ENCODE data around the gene COL8A2. TPM values are rescaled to one million over a fixed set of nuclear protein-coding genes. Genes with fewer than 3 reads are reported as not detected.

Gene COL8A2
- total RNA-seq, 2 donors from 2014 or later: 0.18 to 0.40 TPM

DNA sequence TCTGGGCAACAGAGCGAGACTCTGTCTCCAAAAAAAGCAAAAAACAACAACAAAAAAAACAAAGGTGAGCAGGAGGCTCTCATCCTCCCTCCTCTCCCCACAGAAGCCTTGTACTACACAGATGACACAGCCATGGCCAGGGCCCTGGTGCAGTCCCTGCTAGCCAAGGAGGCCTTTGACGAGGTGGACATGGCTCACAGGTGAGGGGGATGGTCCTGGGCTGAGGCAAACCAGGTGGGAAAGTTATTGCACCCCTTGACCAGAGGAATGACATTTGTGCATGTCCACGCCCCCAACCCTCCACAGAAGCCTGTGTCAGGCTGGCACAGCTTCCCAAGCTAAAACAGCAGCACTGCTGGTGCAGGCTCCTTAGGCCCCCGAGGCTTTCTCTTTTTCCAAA, 33.9 kb downstream of the COL8A2 start:
- WGBS, 2 experiments (ENCODE audit: insufficient coverage in 1 of 2, insufficient read length in 1 of 2): 92 to 93% methylated on average over 3 to 4 of the region's 4 CpGs

DNA sequence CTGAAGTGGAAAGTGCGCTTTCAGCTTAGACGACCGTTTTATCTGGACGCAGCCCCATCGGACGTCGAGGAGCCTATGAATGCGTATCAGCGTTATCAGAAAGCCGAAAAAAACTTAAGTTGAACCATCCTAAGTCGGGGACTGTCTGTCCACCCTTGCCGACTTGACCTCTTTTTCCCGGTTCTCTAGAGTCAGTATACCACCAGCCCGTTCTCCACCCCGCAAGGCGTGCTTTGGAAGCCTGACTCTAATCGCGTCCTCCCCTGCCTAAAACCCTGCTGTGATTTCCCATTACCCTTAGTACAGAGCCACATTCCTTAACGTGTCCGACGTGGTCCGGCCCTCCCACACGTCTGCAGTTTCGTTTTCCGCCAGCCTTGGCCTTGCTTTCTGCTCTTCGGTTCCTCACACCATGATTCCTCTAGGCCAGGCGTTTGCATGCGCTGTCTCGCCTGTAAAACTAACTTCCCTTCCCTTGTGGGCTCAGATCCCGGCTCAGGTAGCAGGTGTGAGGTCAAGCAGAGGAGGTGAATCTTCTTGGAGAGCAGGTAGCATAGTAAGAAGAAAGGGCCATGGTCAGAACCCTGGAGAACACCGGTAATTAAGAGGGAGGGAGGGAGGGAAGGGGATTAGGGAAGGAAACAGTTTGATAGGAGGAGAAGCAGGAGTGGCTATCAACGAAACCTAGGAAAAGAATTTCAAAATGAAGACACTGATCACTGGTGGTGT, 35.5 kb downstream of the COL8A2 start:
- Mint-ChIP-seq H3K27ac (peak overlapping the region; percentile 92), H3K27me3 (ENCODE audit: insufficient read depth) (peaks cover 6% of the 10 kb centered on the region), H3K4me3 (peak overlapping the region; percentile 72), H3K36me3 (ENCODE audit: low read depth) (peaks cover 23% of the 10 kb centered on the region), H3K9me3 (no peaks in the 10 kb centered on the region), H3K4me1 (peaks cover 11% of the 10 kb centered on the region)
- TF ChIP-seq, protein P1, sequence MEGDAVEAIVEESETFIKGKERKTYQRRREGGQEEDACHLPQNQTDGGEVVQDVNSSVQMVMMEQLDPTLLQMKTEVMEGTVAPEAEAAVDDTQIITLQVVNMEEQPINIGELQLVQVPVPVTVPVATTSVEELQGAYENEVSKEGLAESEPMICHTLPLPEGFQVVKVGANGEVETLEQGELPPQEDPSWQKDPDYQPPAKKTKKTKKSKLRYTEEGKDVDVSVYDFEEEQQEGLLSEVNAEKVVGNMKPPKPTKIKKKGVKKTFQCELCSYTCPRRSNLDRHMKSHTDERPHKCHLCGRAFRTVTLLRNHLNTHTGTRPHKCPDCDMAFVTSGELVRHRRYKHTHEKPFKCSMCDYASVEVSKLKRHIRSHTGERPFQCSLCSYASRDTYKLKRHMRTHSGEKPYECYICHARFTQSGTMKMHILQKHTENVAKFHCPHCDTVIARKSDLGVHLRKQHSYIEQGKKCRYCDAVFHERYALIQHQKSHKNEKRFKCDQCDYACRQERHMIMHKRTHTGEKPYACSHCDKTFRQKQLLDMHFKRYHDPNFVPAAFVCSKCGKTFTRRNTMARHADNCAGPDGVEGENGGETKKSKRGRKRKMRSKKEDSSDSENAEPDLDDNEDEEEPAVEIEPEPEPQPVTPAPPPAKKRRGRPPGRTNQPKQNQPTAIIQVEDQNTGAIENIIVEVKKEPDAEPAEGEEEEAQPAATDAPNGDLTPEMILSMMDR (conservative IDR thresholded peaks at IDR 0.05): no peak
- no peaks in the 10 kb centered on the region for H3K9me3 ChIP-seq (ENCODE audit: control insufficient read depth, low read length)
- H3K9ac ChIP-seq (ENCODE audit: extremely low read depth, low read length, poor library complexity, severe bottlenecking): peak overlapping the region; percentile 76
- peak overlapping the region; percentile 90 for H3K4me3 ChIP-seq (ENCODE audit: low read length)
- H3K27ac ChIP-seq (ENCODE audit: low read depth, low read length): peak overlapping the region; percentile 67
- WGBS, 2 experiments (ENCODE audit: insufficient coverage in 1 of 2, insufficient read length in 1 of 2): 11 to 13% methylated on average over 31 to 32 of the region's 32 CpGs
- peaks cover 42% of the 10 kb centered on the region for H3K36me3 ChIP-seq (ENCODE audit: control insufficient read depth, insufficient read depth, low read length)
- peak; percentile 73 for DNase-seq
- no peaks in the 10 kb centered on the region for H3K4me1 ChIP-seq (ENCODE audit: control insufficient read depth, insufficient read depth, low read length)
- H3K27me3 ChIP-seq (ENCODE audit: control insufficient read depth, insufficient read depth, low read length, poor library complexity, severe bottlenecking): no peaks in the 10 kb centered on the region

More for the DNA sequence above, 33.9 kb downstream of the COL8A2 start:
- no peaks in the 10 kb centered on the region for H3K9me3 Mint-ChIP-seq
- no peak overlapping the region for H3K27ac Mint-ChIP-seq
- H3K4me3 Mint-ChIP-seq: peak overlapping the region; percentile 8
- no peak for DNase-seq
- no peak overlapping the region for H3K27ac ChIP-seq (ENCODE audit: low read depth, low read length)
- no peak overlapping the region for H3K9ac ChIP-seq (ENCODE audit: extremely low read depth, low read length, poor library complexity, severe bottlenecking)
- H3K9me3 ChIP-seq (ENCODE audit: control insufficient read depth, low read length): no peaks in the 10 kb centered on the region
- peaks cover 11% of the 10 kb centered on the region for H3K4me1 Mint-ChIP-seq
- no peak overlapping the region for H3K4me3 ChIP-seq (ENCODE audit: low read length)
- H3K27me3 Mint-ChIP-seq (ENCODE audit: insufficient read depth): peaks cover 2% of the 10 kb centered on the region
- peaks cover 31% of the 10 kb centered on the region for H3K36me3 Mint-ChIP-seq (ENCODE audit: low read depth)
- TF ChIP-seq, protein P1 (conservative IDR thresholded peaks at IDR 0.05): no peak
- H3K27me3 ChIP-seq (ENCODE audit: control insufficient read depth, insufficient read depth, low read length, poor library complexity, severe bottlenecking): no peaks in the 10 kb centered on the region
- H3K36me3 ChIP-seq (ENCODE audit: control insufficient read depth, insufficient read depth, low read length): peaks cover 49% of the 10 kb centered on the region
- no peaks in the 10 kb centered on the region for H3K4me1 ChIP-seq (ENCODE audit: control insufficient read depth, insufficient read depth, low read length)

DNA sequence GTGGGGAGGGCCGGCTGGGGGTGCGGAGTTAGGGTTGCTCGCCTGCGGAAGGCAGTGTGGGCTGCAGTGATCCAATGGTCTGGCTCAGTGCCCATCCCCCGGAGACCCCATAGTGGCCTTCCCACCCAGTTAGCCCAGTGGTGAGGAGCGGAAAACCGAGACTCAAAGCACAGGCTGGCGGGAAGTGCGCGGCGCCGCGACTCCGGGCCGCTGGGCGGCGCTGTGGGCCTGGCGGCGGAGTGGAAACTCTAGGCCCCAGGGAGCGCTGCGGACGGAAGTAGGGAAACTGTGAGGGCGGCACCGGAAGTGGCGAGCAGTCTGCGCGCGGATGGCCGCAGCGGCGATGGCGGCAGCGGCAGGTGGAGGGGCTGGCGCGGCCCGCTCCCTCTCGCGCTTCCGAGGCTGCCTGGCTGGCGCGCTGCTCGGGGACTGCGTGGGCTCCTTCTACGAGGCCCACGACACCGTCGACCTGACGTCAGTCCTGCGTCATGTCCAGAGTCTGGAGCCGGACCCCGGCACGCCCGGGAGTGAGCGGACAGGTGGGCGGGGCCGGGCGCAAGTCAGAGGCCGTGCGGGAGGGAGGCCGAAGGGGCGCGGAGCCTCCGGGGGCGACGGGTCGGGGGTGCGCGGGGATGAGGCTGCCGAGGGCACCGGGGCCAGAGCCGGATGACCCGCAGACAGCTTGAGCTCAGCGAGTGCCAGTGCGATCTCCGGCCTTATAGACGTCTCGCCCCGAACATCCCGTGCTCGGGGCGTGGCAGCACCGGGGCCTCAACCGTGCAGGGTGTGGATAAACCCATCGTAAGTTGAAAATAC, 36.2 kb downstream of the COL8A2 start, which contains the start of gene ADPRS:
ADPRS (plus strand) TSS at position 316 of the 816 bp plus-strand sequence; CDS start at position 329, 13 bp downstream.
- Mint-ChIP-seq H3K9me3 (no peaks in the 10 kb centered on the region), H3K36me3 (ENCODE audit: low read depth) (peaks cover 21% of the 10 kb centered on the region), H3K4me1 (peaks cover 11% of the 10 kb centered on the region), H3K27me3 (ENCODE audit: insufficient read depth) (peaks cover 6% of the 10 kb centered on the region), H3K4me3 (peak within 1 kb of the TSS; percentile 72), H3K27ac (peak within 1 kb of the TSS; percentile 92)
- peak within 1 kb of the TSS; percentile 76 for H3K9ac ChIP-seq (ENCODE audit: extremely low read depth, low read length, poor library complexity, severe bottlenecking)
- H3K9me3 ChIP-seq (ENCODE audit: control insufficient read depth, low read length): no peaks in the 10 kb centered on the region
- WGBS, 2 experiments (ENCODE audit: insufficient coverage in 1 of 2, insufficient read length in 1 of 2): 2% methylated on average over 55 to 84 of the region's 84 CpGs
- peak; percentile 96 for DNase-seq
- TF ChIP-seq, protein P1 (conservative IDR thresholded peaks at IDR 0.05): peak; percentile 99
- no peaks in the 10 kb centered on the region for H3K4me1 ChIP-seq (ENCODE audit: control insufficient read depth, insufficient read depth, low read length)
- peak within 1 kb of the TSS; percentile 90 for H3K4me3 ChIP-seq (ENCODE audit: low read length)
- H3K27ac ChIP-seq (ENCODE audit: low read depth, low read length): peak within 1 kb of the TSS; percentile 67
- H3K36me3 ChIP-seq (ENCODE audit: control insufficient read depth, insufficient read depth, low read length): peaks cover 35% of the 10 kb centered on the region
- H3K27me3 ChIP-seq (ENCODE audit: control insufficient read depth, insufficient read depth, low read length, poor library complexity, severe bottlenecking): no peaks in the 10 kb centered on the region

Data from endodermal cell (in vitro differentiated cells).